Activated CD8-positive, alpha-beta memory T cell treated with anti-CD3 and anti-CD28 coated beads, Interleukin-2, amount 50 U/mL, for 24 hours (primary cell): Measurements from ENCODE around the gene ENTR1.

Experiments
- DNase-seq: peaks from one replicate; pipeline ENCODE4 v3.0.0-alpha.2; 2020; ENCODE audit errors: extremely low read depth

Gene ENTR1

GRCh38 chr9:136361047-136361753 is 49.2 kb downstream of the ENTR1 start:
- no peak for DNase-seq

GRCh38 chr9:136359774-136360718 is 50.4 kb downstream of the ENTR1 start:
- DNase-seq = no peak

GRCh38 chr9:136358888-136359287 is 51.5 kb downstream of the ENTR1 start:
- DNase-seq = no peak

- no peak for DNase-seq
Observed at GRCh38 chr9:136358016-136358415, 52.4 kb downstream of the ENTR1 start.

GRCh38 chr9:136357202-136357725 is 53.1 kb downstream of the ENTR1 start:
- no peak for DNase-seq

- no peak for DNase-seq
Observed at GRCh38 chr9:136355616-136356557, 54.5 kb downstream of the ENTR1 start.

- DNase-seq = no peak
Observed at GRCh38 chr9:136354592-136355085, 55.8 kb downstream of the ENTR1 start.

GRCh38 chr9:136353757-136354488 is 56.5 kb downstream of the ENTR1 start:
- no peak for DNase-seq

GRCh38 chr9:136353088-136353487 is 57.3 kb downstream of the ENTR1 start:
- DNase-seq = no peak

- no peak for DNase-seq
Observed at GRCh38 chr9:136352682-136353081, 57.7 kb downstream of the ENTR1 start.
